ENCODE data around the gene MTA1. TPM values are rescaled to one million over a fixed set of nuclear protein-coding genes. Genes with fewer than 3 reads are reported as not detected.

The MTA1 gene
- total and polyA plus RNA-seq, 2 donors (not counting 1 experiment from before 2014, with no cell fraction given): 137 to 147 TPM

DNA sequence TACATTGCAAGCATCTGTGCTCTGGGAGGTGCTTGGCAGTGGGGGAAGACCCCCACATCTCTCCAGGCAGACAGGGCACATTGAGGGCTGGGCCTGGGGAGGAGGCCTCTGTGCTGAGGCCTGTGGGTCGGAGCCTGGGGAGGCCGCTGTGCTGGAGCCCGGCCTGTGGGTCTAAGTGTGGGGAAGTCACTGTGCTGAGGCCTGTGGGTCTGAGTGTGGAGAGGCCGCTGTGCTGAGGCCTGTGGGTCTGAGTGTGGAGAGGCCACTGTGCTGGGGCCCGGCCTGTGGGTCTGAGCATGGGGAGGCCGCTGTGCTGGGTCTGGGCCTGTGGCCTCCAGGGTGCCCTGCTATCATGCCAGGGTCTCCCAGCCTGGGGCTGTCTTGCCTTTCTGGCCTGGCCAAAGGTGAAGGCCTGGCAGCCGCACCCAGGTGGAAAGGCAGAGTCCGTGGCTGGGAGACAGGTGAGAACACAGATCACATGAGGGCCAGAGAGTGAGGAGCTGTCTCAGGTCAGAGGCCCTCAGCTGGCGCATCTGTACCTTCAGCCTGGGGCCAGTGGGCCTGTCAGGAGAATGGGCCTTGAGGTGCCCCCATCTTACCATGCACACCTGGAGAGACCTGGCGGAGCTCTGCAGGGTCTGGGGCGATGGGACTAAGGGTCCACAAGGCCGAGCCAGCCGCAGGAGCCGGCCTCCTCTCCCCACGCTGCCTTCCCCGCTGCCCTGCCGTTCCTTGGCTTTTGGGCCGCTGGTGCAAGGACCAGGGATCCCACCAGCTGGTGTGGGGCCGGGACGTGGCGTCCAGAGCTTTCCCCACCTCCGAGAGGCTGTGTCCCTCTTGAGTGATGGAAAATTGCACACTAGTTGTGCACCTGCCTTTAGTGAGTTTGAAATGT is 36.4 kb downstream of the MTA1 start:
- Histone ChIP-seq H3K36me3 (replicated peaks in 1 of 2; ENCODE audit: control extremely low read depth in 1 of 2, control insufficient read depth in 1 of 2, extremely low read depth in 1 of 2, insufficient read depth in 2 of 2, low read length in 1 of 2) (peaks cover 0 to 44% of the 10 kb centered on the region in 2 experiments), H3K9me3 (ENCODE audit: control extremely low read depth in 1 of 3, control insufficient read depth in 2 of 3, insufficient read depth in 1 of 3, low read length in 2 of 3) (no peaks in the 10 kb centered on the region), H3K79me2 (ENCODE audit: control insufficient read depth, insufficient read depth, low read length) (peaks cover 4% of the 10 kb centered on the region), H3K4me2 (replicated peaks; ENCODE audit: low read depth, low read length, poor library complexity, severe bottlenecking) (no peak overlapping the region), H4K20me1 (ENCODE audit: control insufficient read depth, insufficient read depth, low read length, poor library complexity, severe bottlenecking) (peaks cover 16% of the 10 kb centered on the region), H3K4me1 (ENCODE audit: control insufficient read depth in 2 of 2, insufficient read depth in 2 of 2, low read length in 2 of 2) (no peaks in the 10 kb centered on the region), H3K27me3 (replicated peaks in 1 of 4; ENCODE audit: control extremely low read depth in 1 of 4, control insufficient read depth in 3 of 4, insufficient read depth in 4 of 4, low read length in 3 of 4) (no peaks in the 10 kb centered on the region), H3K27ac (ENCODE audit: low read length in 2 of 2) (no peak overlapping the region), H3K9ac (ENCODE audit: low read length) (no peak overlapping the region), H3K4me3 (ENCODE audit: control extremely low read depth in 1 of 5, extremely low read depth in 1 of 5, insufficient read depth in 1 of 5, low read depth in 2 of 5, low read length in 4 of 5) (no peak overlapping the region), H2AFZ (ENCODE audit: insufficient read depth, low read depth, low read length, poor library complexity, severe bottlenecking) (no peak overlapping the region)
- no peak overlapping the region for H3K4me3 Mint-ChIP-seq
- H3K27me3 Mint-ChIP-seq: no peaks in the 10 kb centered on the region
- intact Hi-C loops (cut with micrococcal nuclease): no loop called here
- ChIA-PET POLR2A (no interaction called here), CTCF (interaction anchor here (1.4 kb wide), 1 partner anchor 25 kb away, joined by 4 read pairs; no protein-coding TSS in a partner anchor)
- 97% methylated on average over 22 of the region's 22 CpGs for WGBS (ENCODE audit: insufficient coverage)
- ATAC-seq (ENCODE audit: low read depth): no peak
- no peaks in the 10 kb centered on the region for H3K4me1 Mint-ChIP-seq
- no peaks in the 10 kb centered on the region for H3K9me3 Mint-ChIP-seq (ENCODE audit: insufficient read depth)
- DNase-seq: no peak
- H3K27ac Mint-ChIP-seq: no peak overlapping the region
- TF ChIP-seq, protein P1, sequence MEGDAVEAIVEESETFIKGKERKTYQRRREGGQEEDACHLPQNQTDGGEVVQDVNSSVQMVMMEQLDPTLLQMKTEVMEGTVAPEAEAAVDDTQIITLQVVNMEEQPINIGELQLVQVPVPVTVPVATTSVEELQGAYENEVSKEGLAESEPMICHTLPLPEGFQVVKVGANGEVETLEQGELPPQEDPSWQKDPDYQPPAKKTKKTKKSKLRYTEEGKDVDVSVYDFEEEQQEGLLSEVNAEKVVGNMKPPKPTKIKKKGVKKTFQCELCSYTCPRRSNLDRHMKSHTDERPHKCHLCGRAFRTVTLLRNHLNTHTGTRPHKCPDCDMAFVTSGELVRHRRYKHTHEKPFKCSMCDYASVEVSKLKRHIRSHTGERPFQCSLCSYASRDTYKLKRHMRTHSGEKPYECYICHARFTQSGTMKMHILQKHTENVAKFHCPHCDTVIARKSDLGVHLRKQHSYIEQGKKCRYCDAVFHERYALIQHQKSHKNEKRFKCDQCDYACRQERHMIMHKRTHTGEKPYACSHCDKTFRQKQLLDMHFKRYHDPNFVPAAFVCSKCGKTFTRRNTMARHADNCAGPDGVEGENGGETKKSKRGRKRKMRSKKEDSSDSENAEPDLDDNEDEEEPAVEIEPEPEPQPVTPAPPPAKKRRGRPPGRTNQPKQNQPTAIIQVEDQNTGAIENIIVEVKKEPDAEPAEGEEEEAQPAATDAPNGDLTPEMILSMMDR (IDR thresholded peaks at IDR 0.05): no peak
- no peak for TF ChIP-seq EZH2 (IDR thresholded peaks at IDR 0.05; ENCODE audit: borderline replicate concordance, insufficient read depth, low read depth, low read length, poor library complexity, severe bottlenecking)
